H1 (cell line): ENCODE results near the gene CADM2. TPM values are rescaled to one million over a fixed set of nuclear protein-coding genes. Genes with fewer than 3 reads are reported as not detected.

ENCODE experiments used
- CTCF ChIA-PET: fragments of 300-600 bp; sonication (Branson Sonifier 250); formaldehyde crosslinking; loops from one replicate; lab custom pipeline; 2021; ENCODE audit not compliant: partially characterized antibody; lab: Charles Lee
- POLR2A ChIA-PET: fragments of 300-600 bp; sonication (Branson Sonifier 250); formaldehyde crosslinking; loops from one replicate; lab custom pipeline; 2021; ENCODE audit warnings: inconsistent platforms; ENCODE audit not compliant: partially characterized antibody; lab: Charles Lee
- DNase-seq, 2 experiments: peaks; one replicate each; pipeline versions ENCODE4 v3.0.0 to v3.0.0-alpha.2; 2010 to 2022; ENCODE audit warnings: low spot score in 2 of 2, low read depth in 1 of 2, mixed read lengths in 1 of 2
- FAIRE-seq: peaks from 2 replicates; lab custom pipeline; 2011; peaks lifted over from hg19 to GRCh38; lab: Jason Lieb, UNC
- H2AFZ ChIP-seq: 2 replicates; pipeline ENCODE4 v1.8.1; 2012; ENCODE audit warnings: low read length, inconsistent platforms
- H2AK5ac ChIP-seq: 2 replicates; pipeline ENCODE4 v1.6.1; 2013; ENCODE audit warnings: low read depth, low read length
- H2BK120ac ChIP-seq: replicated peaks from 2 replicates; pipeline ENCODE3; 2013; ENCODE audit warnings: low read depth, low read length, inconsistent platforms
- H2BK12ac ChIP-seq: 2 replicates; pipeline ENCODE4 v1.6.1; 2013; ENCODE audit warnings: low read depth, low read length
- H2BK15ac ChIP-seq: 2 replicates; pipeline ENCODE4 v1.6.1; 2013; ENCODE audit warnings: low read length
- H2BK20ac ChIP-seq: 2 replicates; pipeline ENCODE4 v1.6.1; 2013; ENCODE audit warnings: low read length
- H2BK5ac ChIP-seq: 2 replicates; pipeline ENCODE4 v1.6.1; 2013; ENCODE audit warnings: low read depth, low read length
- H3K14ac ChIP-seq: 2 replicates; pipeline ENCODE4 v1.6.1; 2013; ENCODE audit warnings: inconsistent platforms; ENCODE audit not compliant: insufficient read length
- H3K18ac ChIP-seq: 2 replicates; pipeline ENCODE4 v1.6.1; 2013; ENCODE audit warnings: low read length; ENCODE audit errors: extremely low read depth
- H3K23ac ChIP-seq: 2 replicates; pipeline ENCODE4 v1.6.1; 2013; ENCODE audit warnings: inconsistent platforms; ENCODE audit not compliant: insufficient read length
- H3K23me2 ChIP-seq: 2 replicates; pipeline ENCODE4 v1.6.1; 2013; ENCODE audit warnings: low read depth, low read length
- H3K27ac ChIP-seq: 2 replicates; pipeline ENCODE4 v1.6.1; 2011; ENCODE audit warnings: low read depth, low read length, inconsistent platforms
- H3K27me3 ChIP-seq, 4 experiments: replicated peaks in 1 of 4; 1 replicate in 1 of 4; 2 replicates in 3 of 4; pipeline versions ENCODE4 v1.6.1 to v1.8.1; 2011 to 2013; ENCODE audit warnings: low read length in 3 of 4, mild to moderate bottlenecking in 3 of 4, inconsistent platforms in 2 of 4, mixed read lengths in 2 of 4, moderate library complexity in 1 of 4; ENCODE audit not compliant: control insufficient read depth in 3 of 4, insufficient read depth in 3 of 4; ENCODE audit errors: extremely low read depth in 1 of 4
- H3K36me3 ChIP-seq, 4 experiments: 2 replicates each; pipeline versions ENCODE4 v1.6.1 to v1.8.1; 2011 to 2013; ENCODE audit warnings: mild to moderate bottlenecking in 4 of 4, low read length in 3 of 4, moderate library complexity in 2 of 4, control low read depth in 1 of 4, inconsistent platforms in 1 of 4; ENCODE audit not compliant: insufficient read depth in 4 of 4, control insufficient read depth in 2 of 4
- H3K4ac ChIP-seq: replicated peaks from 2 replicates; pipeline ENCODE3; 2013; ENCODE audit warnings: low read length, low read depth, mixed read lengths, inconsistent platforms; ENCODE audit not compliant: insufficient read length
- H3K4me1 ChIP-seq, 4 experiments: replicated peaks in 1 of 4; 1 replicate in 1 of 4; 2 replicates in 3 of 4; pipeline versions ENCODE4 v1.6.1 to v1.8.1; 2011 to 2013; ENCODE audit warnings: low read length in 3 of 4, inconsistent platforms in 2 of 4, mixed read lengths in 1 of 4; ENCODE audit not compliant: insufficient read depth in 4 of 4, control insufficient read depth in 3 of 4
- H3K4me2 ChIP-seq, 2 experiments: 2 replicates each; pipeline versions ENCODE4 v1.6.1 to v1.8.1; 2011 to 2013; ENCODE audit warnings: low read depth in 2 of 2, low read length in 2 of 2, control low read depth in 1 of 2, inconsistent platforms in 1 of 2, mild to moderate bottlenecking in 1 of 2; ENCODE audit not compliant: insufficient read depth in 1 of 2
- H3K4me3 ChIP-seq, 4 experiments: fragments of 200-600, 300-600 bp in 1 of 4; sonication (generic), shearing (Covaris generic), sonication (Bioruptor Twin) in 1 of 4; 2 replicates each; pipeline versions ENCODE4 v1.5.1 to v1.8.1; 2011 to 2016; ENCODE audit warnings: low read length in 4 of 4, low read depth in 3 of 4, control low read depth in 2 of 4, inconsistent platforms in 2 of 4, mild to moderate bottlenecking in 2 of 4, mixed read lengths in 1 of 4, moderate library complexity in 1 of 4; ENCODE audit not compliant: insufficient read depth in 2 of 4; ENCODE audit errors: extremely low read depth in 1 of 4
- H3K56ac ChIP-seq: replicated peaks from 2 replicates; pipeline ENCODE3; 2013; ENCODE audit warnings: low read depth, mild to moderate bottlenecking, mixed read lengths, low read length, inconsistent platforms; ENCODE audit not compliant: insufficient read length
- H3K79me1 ChIP-seq: 2 replicates; pipeline ENCODE4 v1.6.1; 2013; ENCODE audit warnings: low read depth, low read length, control low read depth
- H3K79me2 ChIP-seq, 2 experiments: 2 replicates each; pipeline versions ENCODE4 v1.6.1 to v1.8.1; 2012 to 2013; ENCODE audit warnings: low read length in 2 of 2, mild to moderate bottlenecking in 2 of 2, inconsistent platforms in 1 of 2; ENCODE audit not compliant: insufficient read depth in 2 of 2, control insufficient read depth in 1 of 2
- H3K9ac ChIP-seq, 4 experiments: replicated peaks in 1 of 4; 1 replicate in 1 of 4; 2 replicates in 3 of 4; pipeline versions ENCODE4 v1.6.1 to v1.8.1; 2011 to 2013; ENCODE audit warnings: low read depth in 3 of 4, low read length in 3 of 4, control low read depth in 2 of 4, mild to moderate bottlenecking in 2 of 4, moderate library complexity in 2 of 4, inconsistent platforms in 1 of 4; ENCODE audit errors: extremely low read depth in 1 of 4
- H3K9me3 ChIP-seq, 2 experiments: 2 replicates each; pipeline versions ENCODE4 v1.6.1 to v1.8.1; 2012 to 2013; ENCODE audit warnings: mild to moderate bottlenecking in 2 of 2, moderate library complexity in 2 of 2, control low read depth in 1 of 2, inconsistent platforms in 1 of 2, low read depth in 1 of 2, low read length in 1 of 2, mixed read lengths in 1 of 2; ENCODE audit not compliant: insufficient read depth in 2 of 2
- H4K20me1 ChIP-seq, 2 experiments: replicated peaks in 1 of 2; 2 replicates each; pipeline versions ENCODE3 to v1.8.1; 2011 to 2013; ENCODE audit warnings: inconsistent platforms in 2 of 2, low read length in 2 of 2, mild to moderate bottlenecking in 1 of 2; ENCODE audit not compliant: insufficient read depth in 2 of 2, control insufficient read depth in 1 of 2
- H4K5ac ChIP-seq: 2 replicates; pipeline ENCODE4 v1.6.1; 2013; ENCODE audit warnings: low read length, low read depth, mixed read lengths, inconsistent platforms; ENCODE audit not compliant: insufficient read length
- H4K8ac ChIP-seq: 2 replicates; pipeline ENCODE4 v1.8.0; 2013; ENCODE audit warnings: mild to moderate bottlenecking, moderate library complexity, low read length, inconsistent platforms; ENCODE audit not compliant: insufficient read depth; ENCODE audit errors: extremely low read depth
- H4K91ac ChIP-seq: replicated peaks from 2 replicates; pipeline ENCODE3; 2013; ENCODE audit warnings: low read length, mixed read lengths, inconsistent platforms; ENCODE audit not compliant: insufficient read length
- RXRA ChIP-seq: IDR thresholded peaks from 2 replicates; pipeline ENCODE4 v1.6.1; 2011; ENCODE audit warnings: low read depth, mild to moderate bottlenecking, low read length, moderate library complexity; ENCODE audit not compliant: insufficient read depth
- WGBS, 2 experiments: shearing (Covaris generic) in 1 of 2; methylation state at CpG; one replicate each; pipeline versions ENCODE4 v1.1.6 to v1.1.7; 2013 to 2015; ENCODE audit warnings: low lambda C conversion rate in 2 of 2, mixed read lengths in 2 of 2, inconsistent platforms in 1 of 2, low coverage in 1 of 2, missing lambda C conversion rate in 1 of 2; ENCODE audit not compliant: insufficient replicate concordance in 2 of 2, insufficient coverage in 1 of 2, insufficient read length in 1 of 2; ENCODE audit errors: extremely low coverage in 1 of 2, missing lambda C conversion rate in 1 of 2; 5-methylcytosine and 5-hydroxymethylcytosine counted together
- polyA plus RNA-seq, 7 experiments: library from polyadenylated mRNA; depleted of rRNA in 3 of 7; stranded (reverse) in 5 of 7; unstranded in 2 of 7; fragments of >200 nt in 5 of 7; fragments of 200-250 nt in 2 of 7; gene quantifications; 1 replicate in 5 of 7; 2 replicates in 1 of 7; 4 replicates in 1 of 7; pipeline versions ENCODE4 v1.2.1 to v1.2.3, GENCODE V29; 2011 to 2013; ENCODE audit warnings: missing spikeins in 2 of 7, mixed read lengths in 2 of 7
- total RNA-seq: library from RNA; stranded (reverse); fragmentation: NEBNext Ultra II Directional; extraction: Animal tissue kit (Norgen Biotek cat#: 25700); gene quantifications from 2 replicates; pipeline ENCODE4 v1.2.1, GENCODE V29; 2021

Gene CADM2
- total and polyA plus RNA-seq, 2 of the 8 experiments (the other 6 are each of a cell fraction or from before 2014, with no cell fraction given): 14.9 to 20.9 TPM

- no peak overlapping the region for H2BK15ac ChIP-seq
- no peak overlapping the region for H3K9ac ChIP-seq
- H2AFZ ChIP-seq: no peak overlapping the region
- no peaks in the 10 kb centered on the region for H3K36me3 ChIP-seq
- no peak overlapping the region for H3K18ac ChIP-seq
- no peaks in the 10 kb centered on the region for H3K9me3 ChIP-seq
- no peaks in the 10 kb centered on the region for H4K20me1 ChIP-seq
- H4K8ac ChIP-seq: no peak overlapping the region
- no peaks in the 10 kb centered on the region for H3K4me1 ChIP-seq
- WGBS, 2 experiments: 92% methylated on average over 3 of the region's 3 CpGs; no CpG with 5 or more reads in 1 of the 2 experiments
- ChIA-PET CTCF (no interaction called here), POLR2A (no interaction called here)
- no peak overlapping the region for H2BK20ac ChIP-seq
- TF ChIP-seq RXRA: no peak
- FAIRE-seq (no peak), DNase-seq (no peak)
- no peak overlapping the region for H3K23ac ChIP-seq
- H3K79me2 ChIP-seq: no peaks in the 10 kb centered on the region
- no peak overlapping the region for H4K91ac ChIP-seq
- no peak overlapping the region for H2AK5ac ChIP-seq
- H3K4me2 ChIP-seq: no peak overlapping the region
- H3K4ac ChIP-seq: no peak overlapping the region
- H3K27ac ChIP-seq: no peak overlapping the region
- no peaks in the 10 kb centered on the region for H3K79me1 ChIP-seq
- H4K5ac ChIP-seq: no peak overlapping the region
- H3K4me3 ChIP-seq: no peak overlapping the region
- no peak overlapping the region for H2BK12ac ChIP-seq
- H3K27me3 ChIP-seq: no peaks in the 10 kb centered on the region
- H2BK5ac ChIP-seq: no peak overlapping the region
- no peak overlapping the region for H3K56ac ChIP-seq
- H2BK120ac ChIP-seq: no peak overlapping the region
- H3K23me2 ChIP-seq: no peaks in the 10 kb centered on the region
- H3K14ac ChIP-seq: no peak overlapping the region
These were observed 801.6 kb downstream of the CADM2 start for GRCh38 chr3:85760342-85760741.
